OCI-LY7 (cell line): ENCODE measurements around the gene STX16.

Experiments
- CTCF ChIP-seq: fragments of 200-600 bp; sonication (generic); conservative IDR thresholded peaks from 2 replicates; pipeline ENCODE4 v1.5.1; 2014; ENCODE audit warnings: mild to moderate bottlenecking, antibody characterized with exemption, low read length, moderate library complexity, mixed read lengths
- EZH2phosphoT487 ChIP-seq: fragments of 200-600 bp; sonication (generic); IDR thresholded peaks from 2 replicates; pipeline ENCODE4 v1.6.1; 2018; ENCODE audit warnings: low read depth, borderline replicate concordance, mild to moderate bottlenecking, mixed run types, antibody characterized with exemption, low read length, moderate library complexity, mixed read lengths

GRCh38 chr20:58659841-58660240 is 8.8 kb downstream of the STX16 start:
- no peak for TF ChIP-seq CTCF
- no peak for TF ChIP-seq EZH2phosphoT487
